Ecto neural progenitor cell (in vitro differentiated cells): ENCODE results near the gene ZNF652.
"Not testable (repeated sequence)": the region's sequence is repeated elsewhere in the genome, so short reads cannot be mapped to it uniquely, and the experiment has no call there.

Experiments used
- DNase-seq: peaks from one replicate; pipeline ENCODE4 v3.0.0-alpha.2; 2018; ENCODE audit warnings: low spot score

The ZNF652 gene

GRCh38 chr17:49261540-49261939 lies 100.5 kb downstream of the ZNF652 start:
- DNase-seq, result not testable (repeated sequence)

- DNase-seq, result no peak
Observed at GRCh38 chr17:49260817-49261291, 101.2 kb downstream of the ZNF652 start.

GRCh38 chr17:49260011-49260816 lies 101.8 kb downstream of the ZNF652 start:
- peak; percentile 84 for DNase-seq

GRCh38 chr17:49259663-49260010 lies 102.4 kb downstream of the ZNF652 start:
- no peak for DNase-seq

DNA sequence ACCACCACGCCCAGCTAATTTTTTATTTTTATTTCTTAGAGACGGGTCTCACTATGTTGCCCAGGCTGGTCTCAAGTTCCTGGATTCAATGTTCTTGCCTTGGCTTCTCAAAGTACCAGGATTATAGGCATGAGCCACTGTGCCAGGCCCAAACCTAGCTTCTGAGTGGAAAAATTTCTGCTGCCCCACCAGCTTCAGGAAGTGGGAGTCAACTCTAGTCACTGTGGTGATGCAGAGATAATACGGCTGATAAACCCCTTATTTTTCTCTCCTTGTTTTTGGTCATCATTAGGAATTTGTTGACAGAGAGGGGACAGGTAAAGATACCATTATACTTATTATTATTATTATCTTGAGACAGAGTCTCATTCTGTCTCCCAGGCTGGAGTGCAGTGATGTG lies 103.7 kb downstream of the ZNF652 start:
- no peak for DNase-seq

- DNase-seq, result no peak
Observed at GRCh38 chr17:49255125-49255524, 106.9 kb downstream of the ZNF652 start.

DNA sequence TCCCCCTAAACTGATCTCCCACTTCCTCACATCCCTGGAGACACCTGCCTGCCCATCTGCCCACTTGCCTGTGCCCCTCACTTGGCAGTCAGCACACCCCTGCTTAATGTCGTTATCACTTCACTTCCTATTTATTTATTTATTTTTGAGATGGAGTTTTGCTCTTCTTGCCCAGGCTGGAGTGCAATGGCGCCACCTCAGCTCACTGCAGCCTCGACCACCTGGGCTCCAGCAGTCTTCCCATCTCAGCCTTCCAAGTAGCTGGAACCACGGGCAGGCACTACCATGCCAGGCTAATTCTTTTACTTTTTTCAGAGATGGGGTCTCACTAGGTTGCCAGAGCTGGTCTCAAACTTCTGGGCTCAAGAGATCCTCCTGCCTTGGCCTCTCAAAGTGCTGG lies 108.0 kb downstream of the ZNF652 start:
- no peak for DNase-seq

- DNase-seq, result no peak
Observed at GRCh38 chr17:49252148-49252695, 109.8 kb downstream of the ZNF652 start.

GRCh38 chr17:49249890-49250522 lies 112.0 kb downstream of the ZNF652 start:
- DNase-seq, result no peak

- no peak for DNase-seq
Observed at GRCh38 chr17:49249292-49249794, 112.7 kb downstream of the ZNF652 start.

- DNase-seq, result no peak
Observed at GRCh38 chr17:49247944-49248343, 114.1 kb downstream of the ZNF652 start.

GRCh38 chr17:49244839-49245238 lies 117.2 kb downstream of the ZNF652 start:
- DNase-seq, result no peak
